ENCODE data around the gene WDR38.
A peak's percentile ranks its signal among the peaks of the same experiment; 100 is the strongest.

The WDR38 gene

DNA sequence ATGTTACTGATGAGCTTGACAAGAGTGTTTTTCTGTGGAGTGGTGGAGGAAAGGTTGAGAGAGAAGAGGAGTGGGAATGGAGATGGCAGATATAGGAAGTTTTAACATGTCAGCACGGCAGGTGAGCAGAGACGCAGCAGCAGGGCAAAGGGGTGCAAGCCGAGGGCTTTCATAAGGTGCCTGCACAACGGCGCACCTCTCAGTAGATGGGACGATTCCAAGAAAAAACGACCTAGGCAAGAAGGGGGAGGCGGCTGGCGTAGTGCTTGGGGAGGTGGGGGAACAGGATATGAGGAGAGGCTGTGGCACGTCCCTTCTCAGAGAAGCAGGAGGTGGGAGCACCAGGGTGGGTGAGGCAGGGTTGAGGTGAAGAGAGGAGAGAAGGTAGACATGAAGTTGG lies 33.2 kb downstream of the WDR38 start:
- DNase-seq = no peak

DNA sequence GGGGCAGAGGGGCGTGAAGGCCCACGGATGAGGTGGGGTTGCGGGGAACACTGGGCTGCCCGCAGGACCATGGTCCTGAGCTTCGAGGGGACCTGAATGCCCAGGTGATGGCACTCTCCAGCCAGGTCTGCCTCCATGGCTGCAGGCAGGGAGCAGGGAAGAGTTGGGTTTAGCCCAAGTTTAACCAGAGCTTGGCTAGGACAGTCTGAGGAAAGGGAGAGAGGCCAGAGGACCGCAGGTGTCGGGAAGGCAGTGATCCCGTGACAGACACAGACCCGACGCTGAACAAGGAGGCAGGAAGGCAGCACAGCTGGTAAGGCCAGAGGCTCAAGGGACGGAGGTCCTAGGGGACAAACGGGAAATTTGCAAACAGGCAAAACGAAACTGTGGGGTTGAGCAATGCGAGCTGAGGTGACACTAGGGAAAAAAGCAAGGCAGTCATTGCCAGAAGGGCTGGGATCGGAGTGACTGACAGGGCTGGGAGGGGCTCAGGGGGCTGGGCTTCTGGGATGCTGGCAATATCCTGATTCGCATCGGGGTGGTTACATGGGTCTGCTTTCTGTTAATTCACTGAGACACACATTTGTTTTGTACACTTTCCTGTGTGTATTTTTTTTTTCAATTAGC lies 33.7 kb downstream of the WDR38 start:
- no peak for DNase-seq

DNA sequence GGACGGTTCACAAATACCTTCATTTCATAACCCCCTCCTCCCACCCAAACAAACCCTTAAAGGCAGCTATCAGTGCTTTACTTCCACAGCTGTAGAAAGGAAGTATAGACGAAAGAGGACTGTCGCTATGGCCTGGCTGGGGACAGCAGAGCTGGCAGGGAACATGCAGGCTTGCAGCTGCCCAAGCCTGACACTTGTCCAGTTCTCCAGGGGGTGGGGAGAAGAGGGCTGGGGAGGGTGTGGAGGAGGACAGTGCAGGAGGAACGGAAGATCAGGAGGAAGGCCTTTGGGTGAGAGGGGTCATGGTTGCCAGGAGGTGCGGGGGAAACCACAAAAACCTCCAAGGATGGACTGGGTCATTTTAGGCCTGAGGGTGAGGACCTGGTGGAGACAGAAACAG lies 34.6 kb downstream of the WDR38 start:
- DNase-seq = no peak

DNA sequence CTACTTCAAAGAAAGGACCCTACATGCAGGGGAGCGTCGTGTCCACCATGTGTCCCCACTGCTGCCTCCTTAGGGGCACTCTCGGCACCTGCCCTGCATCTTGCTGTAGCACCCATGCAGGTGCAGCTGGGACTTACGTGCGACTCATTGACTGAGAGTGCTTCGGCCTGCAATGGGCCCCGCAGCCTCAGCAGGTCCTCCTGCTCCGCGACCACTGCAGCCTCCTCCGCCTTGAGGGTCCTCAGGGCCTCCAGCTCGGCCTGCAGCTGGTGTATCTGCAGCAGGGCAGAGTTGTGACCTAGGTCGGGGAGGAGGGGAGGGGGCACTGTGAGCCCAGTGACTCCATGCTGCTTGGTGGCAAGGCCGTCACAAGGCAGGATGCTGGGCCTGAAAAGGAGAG lies 35.7 kb downstream of the WDR38 start:
- no peak for DNase-seq

DNA sequence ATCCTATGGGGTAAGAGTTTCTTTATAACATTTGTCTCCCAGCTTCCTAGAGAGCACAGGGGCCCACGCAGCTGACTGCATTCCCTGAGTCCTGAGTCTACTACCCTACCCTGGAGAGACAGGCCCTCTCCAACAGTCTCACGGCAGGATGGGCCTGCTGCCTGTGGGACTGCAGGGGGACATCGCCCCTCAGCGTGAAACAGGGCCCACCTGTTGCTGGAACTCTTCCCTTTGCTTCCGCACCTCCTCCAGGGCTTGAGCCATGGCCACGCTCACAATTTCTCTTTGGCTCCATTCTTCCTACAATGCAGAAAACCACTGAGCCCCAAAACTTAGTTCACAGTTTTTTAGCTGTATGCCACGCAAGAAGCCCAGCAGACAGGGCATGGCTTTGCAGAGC lies 36.9 kb downstream of the WDR38 start:
- no peak for DNase-seq

DNA sequence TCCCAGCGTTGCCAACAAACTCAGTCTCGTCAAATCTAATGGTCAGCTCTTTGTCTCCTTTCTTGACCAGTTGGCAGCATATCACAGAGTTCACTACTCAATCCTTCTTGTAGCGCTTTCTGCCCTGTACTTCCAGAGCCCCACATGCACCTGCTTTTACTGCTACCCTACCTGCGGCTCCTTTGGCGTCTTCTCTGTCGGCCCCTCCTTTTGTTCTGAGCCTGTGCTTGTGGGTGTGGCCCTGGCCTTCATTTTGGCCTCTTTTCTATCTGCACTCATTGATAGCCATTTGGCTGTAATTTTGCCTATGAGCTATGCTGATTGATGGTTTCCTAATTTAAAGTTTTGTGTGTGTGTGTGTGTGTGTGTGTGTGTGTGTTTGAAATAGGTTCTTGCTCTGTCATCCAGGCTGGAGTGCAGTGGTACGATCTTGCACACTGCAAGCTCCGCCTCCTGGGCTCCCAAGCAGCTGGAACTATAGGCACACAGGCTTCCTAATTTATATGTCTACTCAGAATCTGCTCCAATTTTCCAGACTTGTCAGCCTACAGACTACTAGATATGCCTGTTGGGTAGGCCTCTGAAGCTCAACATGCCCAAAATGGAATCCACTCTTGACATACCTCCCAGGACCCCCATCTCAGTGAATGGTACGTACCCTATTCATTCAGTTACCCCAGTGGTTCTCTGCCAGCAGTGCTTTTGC lies 40.9 kb downstream of the WDR38 start:
- DNase-seq = no peak

DNA sequence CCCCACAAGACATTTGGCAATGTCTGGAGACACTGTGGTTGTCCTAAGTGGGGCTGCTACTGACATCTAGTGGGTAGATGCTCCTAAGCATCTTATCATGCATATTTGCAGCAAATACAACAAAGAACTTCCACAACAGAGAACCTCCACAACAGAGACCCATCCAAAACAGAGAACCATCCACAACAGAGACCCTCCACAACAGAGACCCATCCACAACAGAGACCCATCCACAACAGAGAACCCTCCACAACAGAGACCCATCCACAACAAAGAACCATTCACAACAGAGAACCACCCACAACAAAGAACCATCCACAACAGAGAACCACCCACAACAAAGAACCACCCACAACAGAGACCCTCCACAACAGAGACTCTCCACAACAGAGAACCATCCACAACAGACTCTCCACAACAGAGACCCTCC lies 41.5 kb downstream of the WDR38 start:
- DNase-seq = peak; percentile 45

DNA sequence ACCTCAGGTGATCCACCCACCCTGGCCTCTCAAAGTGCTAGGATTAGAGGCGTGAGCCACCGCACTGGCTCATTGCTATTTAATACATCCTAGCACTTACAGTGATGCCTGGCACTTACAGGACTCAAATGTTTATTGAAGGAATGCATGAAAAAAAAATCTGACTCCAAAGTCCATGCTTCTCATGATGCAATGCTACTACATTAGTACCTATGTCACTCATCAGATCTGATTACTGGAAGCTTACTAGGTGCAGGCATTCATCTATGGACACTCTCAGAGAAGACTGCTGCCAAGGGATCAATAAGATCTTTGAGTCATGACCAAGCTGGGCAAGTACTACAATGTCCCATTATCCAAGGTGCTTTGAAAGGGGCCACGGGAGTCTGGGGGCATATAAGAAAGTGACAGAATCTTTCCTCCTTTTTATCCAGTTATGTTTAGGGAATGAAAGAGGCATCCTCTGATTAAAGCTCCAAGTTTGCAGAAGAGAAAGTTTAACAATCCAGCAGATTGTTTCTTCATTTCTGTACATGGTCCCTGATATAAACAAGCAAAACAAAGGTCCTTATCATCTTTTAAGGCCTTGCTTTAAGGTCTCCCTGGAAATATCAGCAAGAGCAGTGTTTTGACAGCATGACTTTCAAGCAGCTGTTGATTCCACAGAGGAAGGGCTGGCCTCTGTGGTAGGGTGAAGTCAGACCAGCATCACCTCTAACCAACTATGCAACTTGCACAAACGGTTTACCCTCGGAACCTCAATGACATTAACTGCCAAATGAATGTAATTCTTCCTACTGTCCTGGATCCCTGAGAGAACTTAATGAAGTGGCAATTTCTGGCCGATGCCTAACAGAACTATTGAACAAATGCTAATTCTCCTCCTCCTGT lies 44.6 kb downstream of the WDR38 start:
- DNase-seq = no peak

DNA sequence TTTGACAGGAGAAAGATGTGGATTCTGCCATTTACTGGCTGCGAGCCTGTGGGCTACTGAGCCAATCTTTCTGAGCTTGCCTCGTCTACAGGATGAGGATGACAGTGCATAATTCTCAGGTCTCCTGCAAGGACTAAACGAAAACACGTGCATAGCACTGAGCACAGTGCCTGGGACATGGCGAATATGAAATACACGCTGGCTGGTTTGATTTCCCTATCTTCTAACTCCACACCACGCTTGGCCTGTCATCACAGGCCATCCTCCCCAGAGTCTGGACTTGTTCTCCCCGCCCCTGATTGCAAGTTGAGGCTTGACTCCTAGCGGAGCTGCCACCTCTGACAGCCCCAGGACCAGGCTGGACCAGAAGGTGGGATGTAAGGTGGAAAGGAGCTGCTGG lies 46.6 kb downstream of the WDR38 start:
- no peak for DNase-seq

DNA sequence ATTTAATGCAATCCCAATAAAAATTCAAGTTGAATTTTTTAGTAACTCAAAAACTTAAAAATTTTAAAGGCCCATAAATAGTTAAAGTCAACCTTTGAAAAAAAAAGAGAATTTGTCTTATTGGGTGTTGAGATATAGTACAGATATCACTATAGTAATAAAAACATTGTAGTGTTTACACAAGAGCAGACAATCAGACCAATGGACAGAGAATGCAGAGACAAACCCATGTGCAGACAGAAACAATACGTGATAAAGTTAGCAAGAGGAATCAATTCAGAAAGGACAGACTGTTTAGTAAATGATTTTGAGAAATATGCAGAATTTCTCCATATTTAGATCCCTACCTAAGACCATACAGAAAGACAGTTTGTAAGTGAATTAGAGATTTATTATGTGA lies 53.7 kb downstream of the WDR38 start:
- no peak for DNase-seq

Measured in CD4-positive, alpha-beta T cell treated with Interleukin-17A for 4 hours (primary cell).